ENCODE results near the gene EPHB1.

Gene EPHB1

GRCh38 chr3:135271177-135272025 is 476.3 kb downstream of the EPHB1 start:
- DNase-seq, result no peak

DNA sequence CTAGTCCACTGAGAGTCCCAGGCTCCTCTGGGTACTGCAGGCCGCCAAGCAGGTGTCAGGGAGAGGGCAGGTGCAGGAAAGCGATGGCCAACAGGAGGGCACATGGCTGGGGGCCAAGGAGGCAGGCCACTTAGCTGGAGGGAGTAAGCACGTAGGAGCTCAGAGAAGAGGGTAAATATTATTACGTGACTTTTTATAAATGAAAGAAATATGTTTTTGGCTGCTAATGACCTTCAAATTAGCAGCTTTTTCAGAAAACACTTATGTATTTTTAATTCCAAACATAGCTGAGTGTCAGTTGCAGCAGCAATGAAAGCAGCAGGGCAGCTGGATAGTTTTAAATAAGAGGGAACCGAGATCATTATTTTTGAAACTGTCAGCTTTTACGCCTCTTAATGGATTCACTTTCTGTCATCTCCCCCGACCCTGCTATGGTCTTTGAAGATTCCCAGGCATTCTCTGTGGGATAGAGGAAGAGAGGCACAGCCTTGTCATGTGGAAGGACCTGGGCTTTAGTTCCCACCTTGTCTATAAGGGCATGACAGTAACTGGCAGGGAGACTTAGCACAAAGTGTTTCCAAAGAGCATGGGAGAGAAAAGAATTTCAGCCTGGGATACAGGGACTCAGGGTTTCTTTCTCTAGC is 477.1 kb downstream of the EPHB1 start:
- DNase-seq, result no peak

GRCh38 chr3:135292162-135292561 is 497.1 kb downstream of the EPHB1 start:
- no peak for DNase-seq

GRCh38 chr3:135301670-135302069 is 506.6 kb downstream of the EPHB1 start:
- DNase-seq, result no peak

DNA sequence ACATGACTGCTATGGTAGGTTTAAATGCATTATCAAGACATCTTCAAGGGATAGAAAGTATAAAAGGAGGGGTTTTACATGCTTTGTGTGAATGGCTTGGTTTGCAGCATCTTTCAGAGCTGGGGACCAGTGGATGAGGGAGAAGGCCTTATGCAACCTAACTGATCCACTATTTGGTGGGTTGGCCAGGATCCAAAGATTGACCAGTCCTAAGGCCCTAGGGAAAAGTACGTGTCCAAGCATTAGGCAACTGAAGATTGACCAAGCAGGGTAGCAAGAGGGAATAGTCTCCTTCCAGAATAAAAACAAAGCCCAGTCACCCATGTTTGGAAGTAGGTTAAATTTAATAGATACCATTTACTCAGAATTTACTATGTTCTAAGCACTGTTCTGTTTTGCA is 509.3 kb downstream of the EPHB1 start:
- DNase-seq, result no peak

Data from activated gamma-delta T cell (primary cell).